GM19468 (cell line): Measurements from ENCODE around the gene FOXO3.
"Not testable (repeated sequence)": the region's sequence is repeated elsewhere in the genome, so short reads cannot be mapped to it uniquely, and the experiment has no call there.

Experiments
- ATAC-seq: cut with Tn5 transposase; IDR thresholded peaks from one replicate; pipeline ENCODE4 v1.9.1; 2021; ENCODE audit warnings: mild to moderate bottlenecking, moderate library complexity, moderate number of reproducible peaks; ENCODE audit not compliant: unreplicated experiment; ENCODE audit errors: extremely low read depth

FOXO3 gene

GRCh38 chr6:108555399-108556052 lies 5.2 kb upstream of the FOXO3 start:
- no peak for ATAC-seq

GRCh38 chr6:108556250-108556649 lies 4.5 kb upstream of the FOXO3 start:
- no peak for ATAC-seq

- ATAC-seq: no peak
Observed at GRCh38 chr6:108556866-108557493, 3.7 kb upstream of the FOXO3 start.

- ATAC-seq: no peak
Observed at GRCh38 chr6:108557494-108558371, 3.0 kb upstream of the FOXO3 start.

GRCh38 chr6:108558372-108559096 lies 2.2 kb upstream of the FOXO3 start:
- ATAC-seq: peak; percentile 36

GRCh38 chr6:108559097-108559883 lies 1.4 kb upstream of the FOXO3 start:
- peak; percentile 16 for ATAC-seq

- ATAC-seq: no peak
Observed at GRCh38 chr6:108559884-108560462, 744 bp upstream of the FOXO3 start.

GRCh38 chr6:108561309-108561647 lies 561 bp downstream of the FOXO3 start:
- ATAC-seq: not testable (repeated sequence)

GRCh38 chr6:108561742-108562502 lies 1.2 kb downstream of the FOXO3 start:
- no peak for ATAC-seq

GRCh38 chr6:108562503-108562993 lies 1.8 kb downstream of the FOXO3 start:
- ATAC-seq: no peak

GRCh38 chr6:108563292-108563691 lies 2.6 kb downstream of the FOXO3 start:
- ATAC-seq: no peak

- no peak for ATAC-seq
Observed at GRCh38 chr6:108564178-108564577, 3.5 kb downstream of the FOXO3 start.

- ATAC-seq: peak; percentile 76
Observed at GRCh38 chr6:108565091-108565766, 4.5 kb downstream of the FOXO3 start.

- no peak for ATAC-seq
Observed at GRCh38 chr6:108565893-108566292, 5.2 kb downstream of the FOXO3 start.

GRCh38 chr6:108566406-108566805 lies 5.7 kb downstream of the FOXO3 start:
- no peak for ATAC-seq

- ATAC-seq: no peak
Observed at GRCh38 chr6:108568101-108568500, 7.4 kb downstream of the FOXO3 start.

GRCh38 chr6:108568551-108569305 lies 8.0 kb downstream of the FOXO3 start:
- ATAC-seq: no peak
